EH (cell line): ENCODE results near the gene DSTN.
A peak's percentile ranks its signal among the peaks of the same experiment; 100 is the strongest.
"Not testable (repeated sequence)": the region's sequence is repeated elsewhere in the genome, so short reads cannot be mapped to it uniquely, and the experiment has no call there.

Experiments
- DNase-seq: peaks from one replicate; pipeline ENCODE4 v3.0.0-alpha.2; 2015; ENCODE audit warnings: low read depth

DSTN gene

DNA sequence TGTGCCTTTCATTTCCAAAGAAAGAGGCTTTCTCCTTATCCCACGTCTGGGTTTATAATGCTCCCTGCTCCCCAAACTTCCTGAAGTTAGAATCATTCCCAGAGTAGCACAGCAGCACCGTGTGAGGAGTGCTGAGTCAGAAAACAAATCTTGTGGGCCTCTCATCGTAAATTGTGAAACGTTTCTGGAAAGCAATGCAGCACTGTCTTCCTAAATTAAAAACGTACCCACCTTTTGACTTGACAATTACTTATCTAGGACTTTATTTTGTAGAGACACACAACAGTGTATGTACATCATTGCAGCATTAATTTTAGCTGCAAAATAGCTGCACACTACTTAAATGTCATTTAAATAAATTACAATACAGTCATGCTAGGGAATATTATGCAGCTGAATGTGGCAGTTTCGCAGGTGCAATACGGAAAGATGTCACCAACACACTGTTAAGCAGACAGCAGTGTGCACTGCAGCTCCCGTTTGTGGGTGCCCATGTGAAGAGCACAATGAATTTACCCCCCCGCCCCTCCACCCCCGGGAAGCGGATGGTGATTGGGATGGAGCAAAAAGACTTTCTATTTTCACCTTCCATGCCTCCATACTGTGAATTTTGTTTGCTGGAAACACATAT lies 81.4 kb downstream of the DSTN start:
- DNase-seq: peak; percentile 54

DNA sequence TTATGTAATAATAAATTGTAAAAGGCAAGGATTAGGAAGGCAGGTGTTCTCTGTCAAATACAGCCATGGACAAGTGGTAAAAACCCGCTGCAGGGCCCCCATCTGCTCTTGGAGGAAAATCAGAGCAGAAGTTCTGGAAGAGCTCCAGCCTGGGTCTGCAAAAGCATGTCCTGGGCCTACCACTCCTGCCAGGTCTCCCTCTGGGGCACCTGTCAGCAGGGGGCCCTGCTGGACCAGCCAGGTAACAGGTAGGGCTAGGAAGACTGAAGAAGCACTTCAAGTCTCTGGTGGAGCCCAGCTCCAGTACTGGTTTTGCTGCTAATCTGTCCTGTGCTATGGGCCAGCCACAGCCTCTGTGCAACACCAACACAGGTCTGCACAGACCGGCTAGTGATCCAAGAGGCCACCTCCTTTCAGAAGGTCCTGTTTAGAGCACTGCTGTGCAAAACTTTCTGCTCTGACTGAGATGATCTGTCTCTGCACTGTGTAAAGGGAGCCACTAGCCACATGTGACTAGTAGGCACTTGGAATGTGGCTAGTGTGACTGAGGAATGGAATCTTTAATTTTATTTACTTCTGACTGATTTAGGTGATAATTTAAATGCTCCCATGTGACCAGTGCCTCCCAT lies 82.0 kb downstream of the DSTN start:
- DNase-seq: peak; percentile 41

GRCh38 chr20:17652411-17652810 lies 82.5 kb downstream of the DSTN start:
- DNase-seq: no peak

DNA sequence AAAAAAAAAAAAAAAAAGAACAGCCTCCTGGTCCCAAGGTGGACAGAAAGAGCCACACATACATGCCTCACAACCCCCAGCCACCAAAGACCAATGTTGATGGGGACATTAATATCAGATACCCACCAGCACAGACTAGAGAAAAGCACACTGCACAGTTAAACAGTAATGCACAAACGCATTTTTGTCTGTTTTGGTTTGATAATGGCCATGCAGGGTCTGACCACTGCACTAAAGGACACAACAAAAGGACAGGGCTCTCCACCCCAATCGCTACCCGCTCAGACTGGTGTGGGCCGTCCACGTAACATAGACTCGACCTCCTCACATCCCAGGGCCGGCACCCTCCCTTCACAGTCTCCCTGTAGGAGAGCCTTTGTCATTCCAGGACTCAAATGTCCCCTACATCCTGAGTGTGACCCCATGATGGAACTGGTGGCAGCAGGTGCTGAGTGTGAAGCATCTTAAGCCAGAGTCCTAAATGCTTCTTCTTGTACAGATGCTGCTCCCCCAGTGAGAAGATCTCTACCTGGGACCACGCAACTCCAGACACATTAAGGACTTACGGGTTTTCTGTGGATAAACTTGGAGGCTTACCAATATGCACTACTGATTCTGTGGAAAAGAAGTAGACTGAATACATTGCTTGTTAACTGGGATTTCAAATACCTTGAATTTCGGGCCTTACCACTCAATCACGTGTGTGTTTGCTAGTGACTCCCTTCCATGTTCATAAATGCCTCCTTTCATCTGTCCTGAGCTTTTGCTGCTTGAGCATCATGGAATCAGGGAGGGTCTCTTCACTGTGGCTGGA lies 84.2 kb downstream of the DSTN start:
- no peak for DNase-seq

DNA sequence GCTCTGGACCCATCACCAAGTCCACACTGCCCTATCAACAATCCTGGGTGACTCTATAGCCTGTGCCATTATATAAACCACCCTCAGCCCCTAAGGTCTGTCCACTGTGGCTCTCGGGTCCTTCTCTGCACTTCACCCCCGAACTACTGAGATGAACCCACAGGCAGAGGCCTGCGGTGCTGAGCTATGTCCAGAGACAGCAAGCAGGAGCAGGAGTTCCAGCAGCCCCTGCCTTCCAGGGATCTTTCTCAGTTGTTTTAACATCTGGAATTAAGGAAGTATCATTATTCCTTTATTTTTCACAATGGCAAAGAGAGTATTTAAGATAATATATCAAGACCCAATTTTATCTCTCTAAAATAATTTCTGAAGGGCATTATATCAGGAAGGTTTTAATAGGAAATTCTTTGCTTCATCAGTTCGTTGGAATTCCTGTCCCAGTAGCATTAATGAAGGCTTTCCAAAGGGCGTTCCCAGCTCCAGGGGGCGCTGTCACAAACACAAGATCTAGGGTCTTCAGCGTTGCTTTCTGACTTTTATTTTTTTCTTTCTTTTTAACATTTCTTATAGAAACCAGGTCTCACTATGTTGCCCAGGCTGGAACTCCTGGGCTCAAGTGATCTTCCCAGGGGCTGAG lies 84.9 kb downstream of the DSTN start:
- peak; percentile 70 for DNase-seq

- DNase-seq: peak; percentile 75
These were observed 85.4 kb downstream of the DSTN start for GRCh38 chr20:17655286-17655651.

- peak; percentile 54 for DNase-seq
These were observed 86.1 kb downstream of the DSTN start for GRCh38 chr20:17655865-17656479.

DNA sequence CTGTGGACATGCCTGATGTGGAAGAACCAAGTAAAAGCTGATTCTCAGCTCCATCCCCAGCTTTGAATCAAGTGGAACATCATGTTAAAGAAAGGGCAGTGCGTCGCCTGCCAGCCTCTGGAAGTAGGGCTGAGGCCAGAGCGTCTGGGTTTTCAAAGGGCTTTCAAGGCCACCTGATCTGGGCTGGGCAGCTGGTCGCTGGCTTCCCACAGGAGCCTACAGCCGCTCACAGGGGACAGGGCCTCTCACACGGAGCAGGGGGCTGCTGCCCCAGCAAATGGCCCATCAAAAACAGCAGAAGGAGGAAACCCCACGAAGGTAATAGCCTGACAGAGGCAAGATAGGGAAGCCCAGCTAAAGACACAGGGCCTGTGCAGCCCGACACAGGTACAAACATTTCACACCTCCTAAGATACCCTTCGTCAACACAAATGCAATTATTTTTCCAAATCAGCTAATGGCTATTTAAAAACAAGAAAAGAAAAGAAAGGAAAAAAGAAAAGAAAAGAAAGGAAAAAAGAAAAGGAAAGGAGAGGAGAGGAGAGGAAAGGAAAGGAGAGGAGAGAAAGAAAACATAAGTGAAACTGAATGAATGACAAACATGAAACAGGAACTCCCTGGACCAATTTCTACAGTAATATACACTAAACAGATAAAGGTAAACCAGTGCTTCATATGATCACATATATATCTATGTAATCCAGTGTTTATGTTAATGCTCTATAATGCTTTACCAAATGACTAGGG lies 87.4 kb downstream of the DSTN start:
- DNase-seq: no peak

- DNase-seq: no peak
These were observed 88.2 kb downstream of the DSTN start for GRCh38 chr20:17657898-17658647.

- no peak for DNase-seq
These were observed 88.7 kb downstream of the DSTN start for GRCh38 chr20:17658648-17658993.

- DNase-seq: not testable (repeated sequence)
These were observed 89.5 kb downstream of the DSTN start for GRCh38 chr20:17659344-17659743.
